Measurements from ENCODE around the gene CAMSAP2. TPM values are rescaled to one million over a fixed set of nuclear protein-coding genes. Genes with fewer than 3 reads are reported as not detected.

Gene CAMSAP2
- total and polyA plus RNA-seq, 2 experiments from 2014 or later = 9.3 to 32.9 TPM

GRCh38 chr1:200872446-200873115, 133.9 kb downstream of the CAMSAP2 start, which contains the start of gene GPR25:
GPR25 (plus strand) TSS chr1:200872981; CDS start chr1:200873038, 57 bp downstream.
- H3K27me3 ChIP-seq = no peaks in the 10 kb centered on the region
- WGBS (ENCODE audit: low lambda C conversion rate, missing lambda C conversion rate) = 97% methylated on average over 19 of the region's 23 CpGs
- no peak within 1 kb of the TSS for H3K27ac ChIP-seq
- no peaks in the 10 kb centered on the region for H3K9me2 ChIP-seq (replicated peaks; ENCODE audit: insufficient read depth)
- H3K79me2 ChIP-seq = no peaks in the 10 kb centered on the region
- H3K4me1 ChIP-seq (ENCODE audit: insufficient read depth) = no peaks in the 10 kb centered on the region
- no peaks in the 10 kb centered on the region for H3K9me3 ChIP-seq (ENCODE audit: low read depth)
- no peaks in the 10 kb centered on the region for H4K20me1 ChIP-seq (ENCODE audit: insufficient read depth, poor library complexity, severe bottlenecking)
- DNase-seq (ENCODE audit: low spot score) = no peak
- H3K4me2 ChIP-seq = no peak within 1 kb of the TSS
- H2AFZ ChIP-seq = no peak within 1 kb of the TSS
- no peak within 1 kb of the TSS for H3K4me3 ChIP-seq
- TF ChIP-seq EZH2phosphoT487 (IDR thresholded peaks at IDR 0.05; ENCODE audit: low read depth, severe bottlenecking, unreplicated experiment) (no peak), CTCF (IDR thresholded peaks at IDR 0.05; ENCODE audit: poor library complexity) (no peak), EZH2 (IDR thresholded peaks at IDR 0.05; ENCODE audit: borderline replicate concordance) (no peak)
- H3K36me3 ChIP-seq (replicated peaks; ENCODE audit: insufficient read depth, low read depth) = no peaks in the 10 kb centered on the region

DNA sequence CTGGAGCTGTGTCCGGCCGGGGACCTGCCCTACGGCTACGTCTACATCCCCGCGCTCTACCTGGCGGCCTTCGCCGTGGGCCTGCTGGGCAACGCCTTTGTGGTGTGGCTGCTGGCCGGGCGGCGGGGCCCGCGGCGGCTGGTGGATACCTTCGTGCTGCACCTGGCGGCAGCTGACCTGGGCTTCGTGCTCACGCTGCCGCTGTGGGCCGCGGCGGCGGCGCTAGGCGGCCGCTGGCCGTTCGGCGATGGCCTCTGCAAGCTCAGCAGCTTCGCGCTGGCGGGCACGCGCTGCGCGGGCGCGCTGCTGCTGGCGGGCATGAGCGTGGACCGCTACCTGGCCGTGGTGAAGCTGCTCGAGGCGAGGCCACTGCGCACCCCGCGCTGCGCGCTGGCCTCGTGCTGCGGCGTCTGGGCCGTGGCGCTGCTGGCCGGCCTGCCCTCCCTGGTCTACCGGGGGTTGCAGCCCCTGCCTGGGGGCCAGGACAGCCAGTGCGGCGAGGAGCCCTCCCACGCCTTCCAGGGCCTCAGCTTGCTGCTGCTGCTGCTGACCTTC, 134.5 kb downstream of the CAMSAP2 start:
- H3K79me2 ChIP-seq = no peaks in the 10 kb centered on the region
- no peak overlapping the region for H3K4me3 ChIP-seq
- H3K27ac ChIP-seq = no peak overlapping the region
- no peak for DNase-seq (ENCODE audit: low spot score)
- H4K20me1 ChIP-seq (ENCODE audit: insufficient read depth, poor library complexity, severe bottlenecking) = no peaks in the 10 kb centered on the region
- TF ChIP-seq EZH2 (IDR thresholded peaks at IDR 0.05; ENCODE audit: borderline replicate concordance) (no peak), CTCF (IDR thresholded peaks at IDR 0.05; ENCODE audit: poor library complexity) (no peak), EZH2phosphoT487 (IDR thresholded peaks at IDR 0.05; ENCODE audit: low read depth, severe bottlenecking, unreplicated experiment) (no peak)
- H3K27me3 ChIP-seq = no peaks in the 10 kb centered on the region
- H3K9me3 ChIP-seq (ENCODE audit: low read depth) = no peaks in the 10 kb centered on the region
- no peak overlapping the region for H2AFZ ChIP-seq
- WGBS (ENCODE audit: low lambda C conversion rate, missing lambda C conversion rate) = 98% methylated on average over 58 of the region's 61 CpGs
- H3K4me2 ChIP-seq = no peak overlapping the region
- H3K4me1 ChIP-seq (ENCODE audit: insufficient read depth) = no peaks in the 10 kb centered on the region
- H3K9me2 ChIP-seq (replicated peaks; ENCODE audit: insufficient read depth) = no peaks in the 10 kb centered on the region
- no peaks in the 10 kb centered on the region for H3K36me3 ChIP-seq (replicated peaks; ENCODE audit: insufficient read depth, low read depth)

DNA sequence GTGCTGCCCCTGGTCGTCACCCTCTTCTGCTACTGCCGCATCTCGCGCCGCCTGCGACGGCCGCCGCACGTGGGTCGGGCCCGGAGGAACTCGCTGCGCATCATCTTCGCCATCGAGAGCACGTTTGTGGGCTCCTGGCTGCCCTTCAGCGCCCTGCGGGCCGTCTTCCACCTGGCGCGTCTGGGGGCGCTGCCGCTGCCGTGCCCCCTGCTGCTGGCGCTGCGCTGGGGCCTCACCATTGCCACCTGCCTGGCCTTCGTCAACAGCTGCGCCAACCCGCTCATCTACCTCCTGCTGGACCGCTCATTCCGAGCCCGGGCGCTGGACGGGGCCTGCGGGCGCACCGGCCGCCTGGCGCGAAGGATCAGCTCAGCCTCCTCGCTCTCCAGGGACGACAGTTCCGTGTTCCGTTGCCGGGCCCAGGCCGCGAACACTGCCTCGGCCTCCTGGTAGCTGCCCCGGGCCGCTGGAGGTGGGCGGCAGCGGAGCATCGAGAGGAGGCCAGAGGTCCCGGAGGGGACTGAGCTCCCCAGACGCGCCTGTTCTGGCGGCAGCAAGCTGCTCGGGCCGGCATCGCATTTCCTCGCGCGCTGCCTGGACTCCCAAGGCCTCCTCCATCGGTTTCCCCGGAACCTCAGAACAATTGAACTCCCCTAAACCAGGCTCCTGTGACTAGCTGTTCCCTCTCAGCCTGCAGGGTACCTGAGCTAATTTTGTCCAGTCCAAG, 135.1 kb downstream of the CAMSAP2 start:
- Histone ChIP-seq H2AFZ (no peak overlapping the region), H3K4me2 (no peak overlapping the region), H3K79me2 (no peaks in the 10 kb centered on the region), H3K27me3 (no peaks in the 10 kb centered on the region), H3K4me1 (ENCODE audit: insufficient read depth) (no peaks in the 10 kb centered on the region), H3K4me3 (no peak overlapping the region), H3K36me3 (replicated peaks; ENCODE audit: insufficient read depth, low read depth) (no peaks in the 10 kb centered on the region), H3K9me3 (ENCODE audit: low read depth) (no peaks in the 10 kb centered on the region), H4K20me1 (ENCODE audit: insufficient read depth, poor library complexity, severe bottlenecking) (no peaks in the 10 kb centered on the region), H3K27ac (no peak overlapping the region), H3K9me2 (replicated peaks; ENCODE audit: insufficient read depth) (no peaks in the 10 kb centered on the region)
- TF ChIP-seq CTCF (IDR thresholded peaks at IDR 0.05; ENCODE audit: poor library complexity) (no peak), EZH2phosphoT487 (IDR thresholded peaks at IDR 0.05; ENCODE audit: low read depth, severe bottlenecking, unreplicated experiment) (no peak), EZH2 (IDR thresholded peaks at IDR 0.05; ENCODE audit: borderline replicate concordance) (no peak)
- DNase-seq (ENCODE audit: low spot score) = no peak
- WGBS (ENCODE audit: low lambda C conversion rate, missing lambda C conversion rate) = 97% methylated on average over 66 of the region's 66 CpGs
